HepG2 (cell line): Measurements from ENCODE around the gene TPPP2.

ENCODE experiments used
- KLF11 ChIP-seq: IDR thresholded peaks from 2 replicates; pipeline ENCODE4 v1.6.1; 2016; ENCODE audit warnings: missing compliant biosample characterization
- MBNL3 ChIP-seq: fragments of 250-450 bp; sonication (Bioruptor Pico); conservative IDR thresholded peaks from 2 replicates; pipeline ENCODE4 v1.8.0; 2022; ENCODE audit warnings: mild to moderate bottlenecking, inconsistent platforms
- MYC ChIP-seq: sonication (generic); formaldehyde crosslinking; IDR thresholded peaks from 2 replicates; pipeline ENCODE4 v1.9.0; 2021; ENCODE audit warnings: missing genetic modification reagents, borderline replicate concordance
- RNF2 ChIP-seq: fragments of 450-650 bp; conservative IDR thresholded peaks from 2 replicates; pipeline ENCODE4 v1.6.1; 2016; ENCODE audit warnings: low read depth
- TF ChIP-seq, protein P1 (sequence below): sonication (generic); formaldehyde crosslinking; IDR thresholded peaks from 2 replicates; pipeline ENCODE4 v1.5.0; 2020; ENCODE audit warnings: mild to moderate bottlenecking, missing genetic modification reagents, moderate library complexity
- TF ChIP-seq, protein P2 (sequence below): sonication (generic); formaldehyde crosslinking; IDR thresholded peaks from 2 replicates; pipeline ENCODE4 v1.4.0; 2020; ENCODE audit warnings: low read depth, mild to moderate bottlenecking, missing genetic modification reagents

DNA sequence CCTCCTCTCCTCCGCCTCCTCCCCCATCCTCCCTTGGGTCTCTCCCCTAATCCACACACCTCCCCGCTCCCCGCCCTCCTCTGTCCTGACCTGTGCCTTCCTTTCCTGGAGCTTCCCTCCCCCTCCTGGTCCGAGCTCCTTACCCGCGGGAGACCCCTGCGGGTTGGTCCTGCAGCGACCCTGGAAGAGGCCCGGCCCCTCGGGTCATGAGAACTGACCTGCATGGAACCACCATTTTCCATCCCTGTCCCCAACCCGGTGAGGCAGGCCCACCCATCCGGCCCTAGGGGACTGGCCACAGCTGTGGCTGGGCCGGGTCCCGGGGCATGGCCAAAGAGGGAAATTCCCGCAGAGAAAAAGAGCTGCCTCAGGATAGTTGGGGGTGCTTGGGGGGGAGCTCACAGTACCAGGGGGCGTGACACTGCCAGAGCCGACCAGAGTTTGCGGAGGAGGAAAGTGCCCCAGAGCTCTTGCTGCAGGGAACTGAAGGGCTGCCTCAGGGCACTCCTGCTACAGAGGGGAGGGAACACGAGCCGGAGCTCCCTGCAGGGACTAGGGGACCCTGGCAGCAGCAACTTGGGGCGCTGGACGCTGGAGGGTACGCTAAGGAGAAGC, 40.7 kb downstream of the TPPP2 start:
- TF ChIP-seq, protein P1, sequence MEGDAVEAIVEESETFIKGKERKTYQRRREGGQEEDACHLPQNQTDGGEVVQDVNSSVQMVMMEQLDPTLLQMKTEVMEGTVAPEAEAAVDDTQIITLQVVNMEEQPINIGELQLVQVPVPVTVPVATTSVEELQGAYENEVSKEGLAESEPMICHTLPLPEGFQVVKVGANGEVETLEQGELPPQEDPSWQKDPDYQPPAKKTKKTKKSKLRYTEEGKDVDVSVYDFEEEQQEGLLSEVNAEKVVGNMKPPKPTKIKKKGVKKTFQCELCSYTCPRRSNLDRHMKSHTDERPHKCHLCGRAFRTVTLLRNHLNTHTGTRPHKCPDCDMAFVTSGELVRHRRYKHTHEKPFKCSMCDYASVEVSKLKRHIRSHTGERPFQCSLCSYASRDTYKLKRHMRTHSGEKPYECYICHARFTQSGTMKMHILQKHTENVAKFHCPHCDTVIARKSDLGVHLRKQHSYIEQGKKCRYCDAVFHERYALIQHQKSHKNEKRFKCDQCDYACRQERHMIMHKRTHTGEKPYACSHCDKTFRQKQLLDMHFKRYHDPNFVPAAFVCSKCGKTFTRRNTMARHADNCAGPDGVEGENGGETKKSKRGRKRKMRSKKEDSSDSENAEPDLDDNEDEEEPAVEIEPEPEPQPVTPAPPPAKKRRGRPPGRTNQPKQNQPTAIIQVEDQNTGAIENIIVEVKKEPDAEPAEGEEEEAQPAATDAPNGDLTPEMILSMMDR: peak; percentile 78
- TF ChIP-seq, protein P2, sequence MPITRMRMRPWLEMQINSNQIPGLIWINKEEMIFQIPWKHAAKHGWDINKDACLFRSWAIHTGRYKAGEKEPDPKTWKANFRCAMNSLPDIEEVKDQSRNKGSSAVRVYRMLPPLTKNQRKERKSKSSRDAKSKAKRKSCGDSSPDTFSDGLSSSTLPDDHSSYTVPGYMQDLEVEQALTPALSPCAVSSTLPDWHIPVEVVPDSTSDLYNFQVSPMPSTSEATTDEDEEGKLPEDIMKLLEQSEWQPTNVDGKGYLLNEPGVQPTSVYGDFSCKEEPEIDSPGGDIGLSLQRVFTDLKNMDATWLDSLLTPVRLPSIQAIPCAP: no peak
- TF ChIP-seq MBNL3 (CRISPR knock-in tag) (no peak), RNF2 (no peak), KLF11 (CRISPR knock-in tag) (no peak), MYC (CRISPR knock-in tag) (no peak; the same call in 1 of the 2 replicates)
